DOHH2 (cell line): Measurements from ENCODE around the gene USP2.
A peak's percentile ranks its signal among the peaks of the same experiment; 100 is the strongest.

Source experiments
- H3F3A ChIP-seq: fragments of 200-600 bp; sonication (generic), shearing (Covaris generic); 2 replicates; pipeline ENCODE4 v1.6.0; 2016; ENCODE audit warnings: antibody characterized with exemption, mild to moderate bottlenecking; ENCODE audit not compliant: control insufficient read depth, insufficient read depth
- H3K27ac ChIP-seq: fragments of 200-600 bp; sonication (generic); 2 replicates; pipeline ENCODE4 v1.5.1; 2014; ENCODE audit warnings: low read depth, mild to moderate bottlenecking, low read length, moderate library complexity
- H3K27me3 ChIP-seq: fragments of 200-600 bp; sonication (generic); 2 replicates; pipeline ENCODE4 v1.6.1; 2014; ENCODE audit warnings: mild to moderate bottlenecking, low read length, mixed read lengths; ENCODE audit not compliant: control insufficient read depth
- H3K36me3 ChIP-seq: fragments of 200-600 bp; sonication (generic); 2 replicates; pipeline ENCODE4 v1.6.1; 2014; ENCODE audit warnings: mild to moderate bottlenecking, low read length, moderate library complexity, mixed read lengths; ENCODE audit not compliant: control insufficient read depth
- H3K4me1 ChIP-seq: fragments of 200-600 bp; sonication (generic); 2 replicates; pipeline ENCODE4 v1.6.1; 2014; ENCODE audit warnings: mild to moderate bottlenecking, low read length, mixed read lengths; ENCODE audit not compliant: control insufficient read depth
- H3K4me2 ChIP-seq: fragments of 200-600 bp; sonication (generic); 2 replicates; pipeline ENCODE4 v1.6.0; 2014; ENCODE audit warnings: mild to moderate bottlenecking, low read length, moderate library complexity
- H3K4me3 ChIP-seq: fragments of 200-600 bp; sonication (generic); 2 replicates; pipeline ENCODE4 v1.5.1; 2014; ENCODE audit warnings: mild to moderate bottlenecking, low read length, mixed read lengths
- H3K79me2 ChIP-seq: fragments of 200-600 bp; sonication (generic); 2 replicates; pipeline ENCODE4 v1.6.1; 2014; ENCODE audit warnings: mild to moderate bottlenecking, low read length, mixed read lengths; ENCODE audit not compliant: control insufficient read depth
- H3K9me2 ChIP-seq: fragments of 200-600 bp; sonication (generic); replicated peaks from 2 replicates; pipeline ENCODE4 v1.6.1; 2014; ENCODE audit warnings: mild to moderate bottlenecking, low read length, mixed read lengths; ENCODE audit not compliant: control insufficient read depth
- H3K9me3 ChIP-seq: fragments of 200-600 bp; sonication (generic); 2 replicates; pipeline ENCODE4 v1.6.1; 2014; ENCODE audit warnings: antibody characterized with exemption, low read length, mixed read lengths; ENCODE audit not compliant: control insufficient read depth, insufficient read depth
- H4K20me1 ChIP-seq: fragments of 200-600 bp; sonication (generic); 2 replicates; pipeline ENCODE4 v1.6.0; 2014; ENCODE audit warnings: low read depth, mild to moderate bottlenecking, antibody characterized with exemption, low read length, moderate library complexity; ENCODE audit not compliant: control insufficient read depth, insufficient read depth
- EZH2phosphoT487 ChIP-seq: fragments of 200-600 bp; sonication (generic); IDR thresholded peaks from 2 replicates; pipeline ENCODE4 v1.6.1; 2017; ENCODE audit warnings: borderline replicate concordance, mild to moderate bottlenecking, antibody characterized with exemption, low read length, moderate library complexity, mixed read lengths
- TF ChIP-seq, protein P1 (sequence below): fragments of 200-600 bp; sonication (generic); IDR thresholded peaks from one replicate; pipeline ENCODE4 v1.5.1; 2014; ENCODE audit warnings: antibody characterized with exemption, mild to moderate bottlenecking, low read depth, low read length; ENCODE audit not compliant: poor library complexity, severe bottlenecking

Gene USP2

DNA sequence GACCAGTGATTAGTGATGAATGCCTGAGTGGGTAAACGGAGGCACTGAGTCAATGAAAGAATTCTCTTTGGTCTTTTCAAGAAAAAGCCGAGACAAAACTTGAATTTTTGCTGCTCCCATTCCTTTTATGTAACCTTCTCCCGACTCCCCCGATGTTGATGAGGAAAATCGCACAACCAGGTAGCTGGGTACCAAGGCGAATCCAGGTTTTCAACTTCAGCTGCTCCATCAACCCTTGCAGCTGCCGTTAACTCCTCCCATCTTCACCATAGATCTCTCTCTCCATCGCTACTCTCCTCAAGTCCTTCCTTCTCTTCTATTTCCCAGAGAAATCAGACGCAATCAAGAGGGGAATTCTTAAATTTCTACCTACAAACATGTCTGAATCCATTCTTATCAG, 611 bp upstream of the USP2 start:
- Histone ChIP-seq H3K9me3 (no peaks in the 10 kb centered on the region), H3K79me2 (no peaks in the 10 kb centered on the region), H3K36me3 (no peaks in the 10 kb centered on the region), H3K27me3 (peaks cover 6% of the 10 kb centered on the region; the same call in 1 of the 2 replicates), H3K9me2 (no peaks in the 10 kb centered on the region), H3K4me3 (peak overlapping the region; percentile 84), H3K27ac (no peak overlapping the region), H3K4me1 (peaks cover 39% of the 10 kb centered on the region), H3K4me2 (peak overlapping the region; percentile 95), H4K20me1 (no peaks in the 10 kb centered on the region), H3F3A (peaks cover 5% of the 10 kb centered on the region; the same call in 1 of the 2 replicates)
- TF ChIP-seq, protein P1, sequence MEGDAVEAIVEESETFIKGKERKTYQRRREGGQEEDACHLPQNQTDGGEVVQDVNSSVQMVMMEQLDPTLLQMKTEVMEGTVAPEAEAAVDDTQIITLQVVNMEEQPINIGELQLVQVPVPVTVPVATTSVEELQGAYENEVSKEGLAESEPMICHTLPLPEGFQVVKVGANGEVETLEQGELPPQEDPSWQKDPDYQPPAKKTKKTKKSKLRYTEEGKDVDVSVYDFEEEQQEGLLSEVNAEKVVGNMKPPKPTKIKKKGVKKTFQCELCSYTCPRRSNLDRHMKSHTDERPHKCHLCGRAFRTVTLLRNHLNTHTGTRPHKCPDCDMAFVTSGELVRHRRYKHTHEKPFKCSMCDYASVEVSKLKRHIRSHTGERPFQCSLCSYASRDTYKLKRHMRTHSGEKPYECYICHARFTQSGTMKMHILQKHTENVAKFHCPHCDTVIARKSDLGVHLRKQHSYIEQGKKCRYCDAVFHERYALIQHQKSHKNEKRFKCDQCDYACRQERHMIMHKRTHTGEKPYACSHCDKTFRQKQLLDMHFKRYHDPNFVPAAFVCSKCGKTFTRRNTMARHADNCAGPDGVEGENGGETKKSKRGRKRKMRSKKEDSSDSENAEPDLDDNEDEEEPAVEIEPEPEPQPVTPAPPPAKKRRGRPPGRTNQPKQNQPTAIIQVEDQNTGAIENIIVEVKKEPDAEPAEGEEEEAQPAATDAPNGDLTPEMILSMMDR, result no peak
- TF ChIP-seq EZH2phosphoT487, result no peak

DNA sequence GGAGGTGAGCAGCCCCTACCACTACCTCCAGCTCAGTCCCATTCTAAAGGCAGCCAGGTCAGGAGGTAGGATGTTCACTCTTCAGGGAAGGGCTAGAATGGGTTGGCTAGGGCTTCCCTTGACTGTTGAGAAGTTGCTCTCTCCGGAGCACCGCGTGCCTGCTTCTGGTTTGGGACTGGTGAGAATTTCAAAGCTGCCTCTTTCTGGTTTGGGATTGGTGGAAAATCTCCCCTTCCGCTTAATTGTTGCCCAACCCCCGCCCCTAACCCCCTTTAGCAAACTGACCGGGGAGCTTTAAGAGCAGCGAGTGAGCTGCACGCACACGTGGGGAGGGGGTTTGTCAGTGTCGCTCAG, 686 bp downstream of the USP2 start:
- H4K20me1 ChIP-seq, result no peaks in the 10 kb centered on the region
- H3K27ac ChIP-seq, result no peak overlapping the region
- peaks cover 5% of the 10 kb centered on the region; the same call in 1 of the 2 replicates for H3F3A ChIP-seq
- peak overlapping the region; percentile 84 for H3K4me3 ChIP-seq
- H3K4me2 ChIP-seq, result peak overlapping the region; percentile 95
- H3K4me1 ChIP-seq, result peaks cover 46% of the 10 kb centered on the region
- peaks cover 6% of the 10 kb centered on the region; the same call in 1 of the 2 replicates for H3K27me3 ChIP-seq
- H3K36me3 ChIP-seq, result no peaks in the 10 kb centered on the region
- no peaks in the 10 kb centered on the region for H3K9me2 ChIP-seq
- H3K9me3 ChIP-seq, result no peaks in the 10 kb centered on the region
- no peak for TF ChIP-seq EZH2phosphoT487
- TF ChIP-seq, protein P1, result no peak
- no peaks in the 10 kb centered on the region for H3K79me2 ChIP-seq

GRCh38 chr11:119380160-119380826, 1.2 kb downstream of the USP2 start:
- no peaks in the 10 kb centered on the region for H3K9me3 ChIP-seq
- H3F3A ChIP-seq, result peaks cover 5% of the 10 kb centered on the region; the same call in 1 of the 2 replicates
- H3K27ac ChIP-seq, result no peak overlapping the region
- TF ChIP-seq, protein P1, result no peak
- no peak for TF ChIP-seq EZH2phosphoT487
- no peaks in the 10 kb centered on the region for H3K9me2 ChIP-seq
- no peaks in the 10 kb centered on the region for H3K79me2 ChIP-seq
- H3K27me3 ChIP-seq, result peaks cover 6% of the 10 kb centered on the region; the same call in 1 of the 2 replicates
- no peaks in the 10 kb centered on the region for H3K36me3 ChIP-seq
- peak overlapping the region; percentile 84 for H3K4me3 ChIP-seq
- H3K4me2 ChIP-seq, result peak overlapping the region; percentile 95
- peaks cover 46% of the 10 kb centered on the region for H3K4me1 ChIP-seq
- H4K20me1 ChIP-seq, result no peaks in the 10 kb centered on the region
